Fibroblast of pulmonary artery (primary cell): Measurements from ENCODE around the gene MPRIP.

Experiments used
- DNase-seq: peaks from one replicate; pipeline ENCODE4 v3.0.0-alpha.2; 2010; ENCODE audit warnings: low read depth
- H3K4me3 ChIP-seq: replicated peaks from 2 replicates; pipeline ENCODE4 v1.5.1; 2011; ENCODE audit warnings: low read depth, mild to moderate bottlenecking, control low read depth, low read length, moderate library complexity
- CTCF ChIP-seq: IDR thresholded peaks from 2 replicates; pipeline ENCODE4 v1.5.1; 2011; ENCODE audit warnings: mild to moderate bottlenecking, control low read depth, low read length, inconsistent platforms; ENCODE audit errors: missing control alignments

MPRIP gene

GRCh38 chr17:17120701-17121100, 78.4 kb downstream of the MPRIP start:
- TF ChIP-seq CTCF = no peak
- peak; percentile 25 for DNase-seq
- H3K4me3 ChIP-seq = no peak overlapping the region

- no peak for DNase-seq
- H3K4me3 ChIP-seq = no peak overlapping the region
- no peak for TF ChIP-seq CTCF
Observed at GRCh38 chr17:17121162-17121561, 78.9 kb downstream of the MPRIP start.

GRCh38 chr17:17122781-17123483, 80.7 kb downstream of the MPRIP start:
- no peak overlapping the region for H3K4me3 ChIP-seq
- DNase-seq = no peak
- no peak for TF ChIP-seq CTCF

GRCh38 chr17:17124341-17124740, 82.1 kb downstream of the MPRIP start:
- TF ChIP-seq CTCF = no peak
- DNase-seq = no peak
- no peak overlapping the region for H3K4me3 ChIP-seq

- no peak for TF ChIP-seq CTCF
- no peak overlapping the region for H3K4me3 ChIP-seq
- no peak for DNase-seq
Observed at GRCh38 chr17:17125136-17126084, 83.2 kb downstream of the MPRIP start.

- no peak for DNase-seq
- no peak for TF ChIP-seq CTCF
- H3K4me3 ChIP-seq = no peak overlapping the region
Observed at GRCh38 chr17:17126131-17127110, 84.2 kb downstream of the MPRIP start.
